Heart right ventricle (tissue), 16 donors: ENCODE data around the gene SPEM3. TPM values are rescaled to one million over a fixed set of nuclear protein-coding genes. Genes with fewer than 3 reads are reported as not detected.
A peak's percentile ranks its signal among the peaks of the same experiment; 100 is the strongest.

Experiments
- ATAC-seq, 8 donors: fragments of 200-7000 bp; cut with Tn5 transposase; one replicate each; pipeline ENCODE4 v1.9.1; 2020; ENCODE audit warnings: mild to moderate bottlenecking in 8 of 8, moderate library complexity in 8 of 8, moderate number of reproducible peaks in 1 of 8
- DNase-seq, 2 donors: peaks; one replicate each; pipeline ENCODE4 v3.0.0-alpha.2; 2020
- H3K27ac ChIP-seq, 10 donors: fragments of 200-600 bp; sonication (generic) in 2 of 10; one replicate each; pipeline versions ENCODE4 v1.5.0 to v1.8.0; 2020 to 2022; ENCODE audit warnings: mild to moderate bottlenecking in 3 of 10
- H3K27me3 ChIP-seq, 7 donors: fragments of 200-600 bp; one replicate each; pipeline ENCODE4 v1.8.0; 2021 to 2022; ENCODE audit warnings: mild to moderate bottlenecking in 2 of 7
- H3K36me3 ChIP-seq, 9 donors: fragments of 200-600 bp; sonication (generic) in 1 of 9; one replicate each; pipeline versions ENCODE4 v1.5.0 to v1.8.0; 2020 to 2022; ENCODE audit warnings: mild to moderate bottlenecking in 2 of 9
- H3K4me1 ChIP-seq, 9 donors: fragments of 200-600 bp; sonication (generic) in 1 of 9; one replicate each; pipeline versions ENCODE4 v1.5.0 to v1.8.0; 2020 to 2022; ENCODE audit warnings: mild to moderate bottlenecking in 4 of 9
- H3K4me3 ChIP-seq, 10 donors: fragments of 200-600 bp; sonication (generic) in 2 of 10; one replicate each; pipeline versions ENCODE4 v1.5.0 to v1.8.0; 2020 to 2022; ENCODE audit warnings: mild to moderate bottlenecking in 7 of 10, moderate library complexity in 2 of 10
- H3K9me3 ChIP-seq, 11 donors: fragments of 200-600 bp in 10 of 11; sonication (generic) in 2 of 11; one replicate each; pipeline versions ENCODE4 v1.5.0 to v1.8.0; 2013 to 2022; ENCODE audit warnings: mild to moderate bottlenecking in 2 of 11, control low read depth in 1 of 11, moderate library complexity in 1 of 11
- CTCF ChIP-seq, 9 donors: fragments of 200-600 bp; sonication (generic) in 2 of 9; IDR thresholded peaks; one replicate each; pipeline versions ENCODE4 v1.5.0 to v1.8.0; 2021 to 2022; ENCODE audit warnings: antibody characterized with exemption in 9 of 9, mild to moderate bottlenecking in 5 of 9, moderate library complexity in 1 of 9
- WGBS, 2 donors: extraction: QIAGEN DNeasy Blood & Tissue Kit; methylation state at CpG; one replicate each; pipeline ENCODE4 v1.1.7; 2013; ENCODE audit warnings: inconsistent platforms in 1 of 2; 5-methylcytosine and 5-hydroxymethylcytosine counted together
- intact Hi-C, 10 donors: fragments of 100-400 bp; cut with DNase I; formaldehyde crosslinking; loops; one replicate each; pipeline versions ENCODE4 v1.11.1 to v1.14.2; 2022
- polyA plus RNA-seq, 2 donors: library from polyadenylated mRNA; stranded (reverse); fragments of 200-250 nt; gene quantifications; one replicate each; pipeline ENCODE4 v1.2.3, GENCODE V29; 2013
- total RNA-seq, 10 donors: library from RNA; stranded (reverse); fragmentation: NEBNext Ultra II Directional in 3 of 10; extraction: Animal tissue kit (Norgen Biotek cat#: 25700) in 3 of 10; gene quantifications; one replicate each; pipeline versions ENCODE4 v1.2.1 to v1.2.4, GENCODE V29; 2021 to 2023
- donor health status: Arrhythmogenic right ventricular cardiomyopathy.
- donor health status: ischemic (EF 13 %, LVEDD 7.1; RV severe dilation, severe dysfunction).
- donor health status: healthy with polysubstance abuse.
- donor health status: DM: no; HTN: yes; CAD: no.
- donor health status: DM: no; HTN: no; CAD: no.
- donor health status: ischemic (EF 25% LVEDD 6.9; RV normal size, moderate dysfunction).
- donor health status: ischemic (EF 25% LVEDD 5.7; RV mildly dilated, moderate dysfunction).
- donor health status: healthy.
- donor health status: DM: yes; HTN: yes; CAD: no.
- donor health status: Ischemic cardiomyopathy.
- donor health status: ischemic (EF 35%, LVEDD 5.7; RV mildly dilated, moderate dysfunction).
- donor health status: nonischemic (EF 11% LVEDD 7.7; RV severe dilation, severe dysfunction).
- donor health status: DM: yes; HTN: yes; CAD: no.
- donor health status: PGD.
- donor health status: ischemic (EF 29% LVEDD 5.4; RV normal size, mild dysfunction).
- donor health status: nonischemic (EF 23%, LVEDD 6.1; RV moderate dilation, normal function).

Gene SPEM3
- total and polyA plus RNA-seq, 12 donors: not detected

GRCh38 chr17:7431231-7431630 is 2.6 kb downstream of the SPEM3 start:
- H3K27me3 ChIP-seq: no peaks in the 10 kb centered on the region
- H3K4me3 ChIP-seq: no peak overlapping the region
- intact Hi-C loops: loop anchor here in 4 of 10 donors (10.0 kb wide), 3 partner anchors 76 to 154 kb away; partner anchors contain the start of genes KCTD11 (in 2 of the 4), TMEM95 (in 2 of the 4), MPDU1 (in 1 of the 4) and TNFSF13 (in 1 of the 4)
- TF ChIP-seq CTCF (IDR thresholded peaks at IDR 0.05): no peak
- H3K36me3 ChIP-seq: no peaks in the 10 kb centered on the region
- H3K4me1 ChIP-seq: peaks cover 6 to 16% (median 10%) of the 10 kb centered on the region in 9 donors
- no peaks in the 10 kb centered on the region for H3K9me3 ChIP-seq
- 93 to 94% methylated on average over 1 of the region's 1 CpG for WGBS, 2 donors
- DNase-seq (no peak), ATAC-seq (no peak)
- no peak overlapping the region for H3K27ac ChIP-seq

- Histone ChIP-seq H3K4me3 (no peak overlapping the region), H3K4me1 (peaks cover 13 to 27% (median 20%) of the 10 kb centered on the region in 9 donors), H3K36me3 (no peaks in the 10 kb centered on the region), H3K27me3 (no peaks in the 10 kb centered on the region), H3K27ac (no peak overlapping the region), H3K9me3 (no peaks in the 10 kb centered on the region)
- TF ChIP-seq CTCF (IDR thresholded peaks at IDR 0.05): no peak
- ATAC-seq (no peak), DNase-seq (no peak)
- intact Hi-C loops: loop anchor here in 4 of 10 donors (10.0 kb wide), 3 partner anchors 77 to 153 kb away; partner anchors contain the start of genes KCTD11 (in 2 of the 4), TMEM95 (in 2 of the 4), MPDU1 (in 1 of the 4) and TNFSF13 (in 1 of the 4)
- WGBS, 2 donors: 90 to 93% methylated on average over 11 of the region's 11 CpGs
Observed at GRCh38 chr17:7432296-7432695, 3.6 kb downstream of the SPEM3 start.

- intact Hi-C loops: loop anchor here (1.0 to 10.0 kb wide), 15 partner anchors 34 to 151 kb away; partner anchors contain the start of genes KCTD11 (in 5 of the 10), SENP3 (in 4 of the 10), TMEM95 (in 4 of the 10) and ZBTB4 (in 3 of the 10)
- no peaks in the 10 kb centered on the region for H3K36me3 ChIP-seq
- peaks cover 24 to 63% (median 52%) of the 10 kb centered on the region in 9 donors for H3K4me1 ChIP-seq
- peak in 5 of 9 donors; percentile 18 to 37 (median 22) for TF ChIP-seq CTCF (IDR thresholded peaks at IDR 0.05)
- WGBS, 2 donors: 9% methylated on average over 49 of the region's 49 CpGs
- H3K9me3 ChIP-seq: no peaks in the 10 kb centered on the region
- ATAC-seq (peak in 5 of 8 donors; percentile 4 to 17 (median 9)), DNase-seq (peak in 1 of 2 donors; percentile 48)
- peak overlapping the region in 9 of 10 donors; percentile 14 to 78 (median 57) for H3K27ac ChIP-seq
- peaks cover 0 to 30% (median 12%) of the 10 kb centered on the region in 7 donors for H3K27me3 ChIP-seq
- peak overlapping the region; percentile 16 to 66 (median 51) for H3K4me3 ChIP-seq
Observed at GRCh38 chr17:7435676-7436555, 7.3 kb downstream of the SPEM3 start.
